Stimulated activated effector memory CD8-positive, alpha-beta T cell treated with anti-CD3 and anti-CD28 coated beads, Interleukin-12 subunit alpha, Interleukin-12 subunit beta, amount 100 ng/mL, for 72 hours (primary cell): ENCODE results near the gene TNK2.

Experiments
- ATAC-seq: fragments of 150-1000 bp; cut with Tn5 transposase; 2 replicates; pipeline ENCODE4 v1.10.0; 2021
- DNase-seq, 2 donors: peaks; one replicate each; pipeline ENCODE4 v3.0.0; 2021 to 2022; ENCODE audit warnings: low spot score in 2 of 2
- H3K27ac Mint-ChIP-seq: one replicate; pipeline ENCODE4 v1.8.0; 2022; ENCODE audit warnings: mild to moderate bottlenecking, mixed read lengths
- H3K36me3 Mint-ChIP-seq: one replicate; pipeline ENCODE4 v1.8.0; 2022; ENCODE audit warnings: mild to moderate bottlenecking, mixed read lengths
- H3K4me1 Mint-ChIP-seq: one replicate; pipeline ENCODE4 v1.8.0; 2022; ENCODE audit warnings: mixed read lengths
- H3K4me3 Mint-ChIP-seq: one replicate; pipeline ENCODE4 v1.8.0; 2022; ENCODE audit warnings: mild to moderate bottlenecking, mixed read lengths
- H3K9me3 Mint-ChIP-seq: one replicate; pipeline ENCODE4 v1.8.0; 2022; ENCODE audit warnings: mixed read lengths

Gene TNK2

GRCh38 chr3:195886181-195887141 is 21.9 kb downstream of the TNK2 start:
- Mint-ChIP-seq H3K4me1 (peaks cover 17% of the 10 kb centered on the region), H3K9me3 (no peaks in the 10 kb centered on the region), H3K27ac (peak overlapping the region; percentile 80), H3K36me3 (peaks cover 57% of the 10 kb centered on the region), H3K4me3 (no peak overlapping the region)
- ATAC-seq, result peak; percentile 46
- DNase-seq, result no peak

GRCh38 chr3:195885036-195885891 is 23.1 kb downstream of the TNK2 start:
- Mint-ChIP-seq H3K9me3 (no peaks in the 10 kb centered on the region), H3K36me3 (peaks cover 50% of the 10 kb centered on the region), H3K4me1 (peaks cover 17% of the 10 kb centered on the region), H3K27ac (peak overlapping the region; percentile 80), H3K4me3 (no peak overlapping the region)
- ATAC-seq, result no peak
- DNase-seq, result no peak

- DNase-seq (no peak), ATAC-seq (no peak)
- H3K4me3 Mint-ChIP-seq, result no peak overlapping the region
- H3K9me3 Mint-ChIP-seq, result no peaks in the 10 kb centered on the region
- H3K27ac Mint-ChIP-seq, result no peak overlapping the region
- H3K36me3 Mint-ChIP-seq, result peaks cover 50% of the 10 kb centered on the region
- peaks cover 13% of the 10 kb centered on the region for H3K4me1 Mint-ChIP-seq
Measured at GRCh38 chr3:195884691-195885035, 23.7 kb downstream of the TNK2 start.

GRCh38 chr3:195883801-195884200 is 24.6 kb downstream of the TNK2 start:
- no peak for ATAC-seq
- Mint-ChIP-seq H3K27ac (no peak overlapping the region), H3K4me1 (peaks cover 11% of the 10 kb centered on the region), H3K4me3 (no peak overlapping the region), H3K9me3 (no peaks in the 10 kb centered on the region), H3K36me3 (peaks cover 57% of the 10 kb centered on the region)
- DNase-seq, result no peak

GRCh38 chr3:195883160-195883559 is 25.2 kb downstream of the TNK2 start:
- ATAC-seq (no peak), DNase-seq (no peak)
- peaks cover 63% of the 10 kb centered on the region for H3K36me3 Mint-ChIP-seq
- H3K27ac Mint-ChIP-seq, result no peak overlapping the region
- no peak overlapping the region for H3K4me3 Mint-ChIP-seq
- peaks cover 11% of the 10 kb centered on the region for H3K4me1 Mint-ChIP-seq
- no peaks in the 10 kb centered on the region for H3K9me3 Mint-ChIP-seq

- H3K4me3 Mint-ChIP-seq, result no peak overlapping the region
- H3K9me3 Mint-ChIP-seq, result no peaks in the 10 kb centered on the region
- no peak for ATAC-seq
- no peak overlapping the region for H3K27ac Mint-ChIP-seq
- H3K4me1 Mint-ChIP-seq, result peaks cover 22% of the 10 kb centered on the region
- peaks cover 67% of the 10 kb centered on the region for H3K36me3 Mint-ChIP-seq
- DNase-seq, result no peak
Measured at GRCh38 chr3:195882002-195882441, 26.3 kb downstream of the TNK2 start.

GRCh38 chr3:195881276-195881988 is 26.9 kb downstream of the TNK2 start:
- no peak overlapping the region for H3K4me3 Mint-ChIP-seq
- no peak overlapping the region for H3K27ac Mint-ChIP-seq
- DNase-seq, result no peak
- H3K9me3 Mint-ChIP-seq, result no peaks in the 10 kb centered on the region
- no peak for ATAC-seq
- H3K4me1 Mint-ChIP-seq, result peaks cover 22% of the 10 kb centered on the region
- H3K36me3 Mint-ChIP-seq, result peaks cover 66% of the 10 kb centered on the region

GRCh38 chr3:195880037-195880431 is 28.3 kb downstream of the TNK2 start:
- Mint-ChIP-seq H3K9me3 (no peaks in the 10 kb centered on the region), H3K4me3 (no peak overlapping the region), H3K4me1 (peaks cover 13% of the 10 kb centered on the region), H3K36me3 (peaks cover 70% of the 10 kb centered on the region), H3K27ac (no peak overlapping the region)
- no peak for DNase-seq
- no peak for ATAC-seq

- DNase-seq (no peak), ATAC-seq (no peak)
- Mint-ChIP-seq H3K27ac (peak overlapping the region; percentile 88), H3K36me3 (peaks cover 65% of the 10 kb centered on the region), H3K9me3 (no peaks in the 10 kb centered on the region), H3K4me1 (peaks cover 13% of the 10 kb centered on the region), H3K4me3 (no peak overlapping the region)
Measured at GRCh38 chr3:195879416-195880036, 28.8 kb downstream of the TNK2 start.

GRCh38 chr3:195878424-195879274 is 29.7 kb downstream of the TNK2 start:
- ATAC-seq (no peak), DNase-seq (no peak)
- Mint-ChIP-seq H3K4me3 (no peak overlapping the region), H3K9me3 (no peaks in the 10 kb centered on the region), H3K4me1 (peaks cover 13% of the 10 kb centered on the region), H3K36me3 (peaks cover 56% of the 10 kb centered on the region), H3K27ac (peak overlapping the region; percentile 88)

- H3K27ac Mint-ChIP-seq, result peak overlapping the region; percentile 83
- no peaks in the 10 kb centered on the region for H3K9me3 Mint-ChIP-seq
- DNase-seq (no peak), ATAC-seq (no peak)
- H3K4me1 Mint-ChIP-seq, result peaks cover 13% of the 10 kb centered on the region
- H3K4me3 Mint-ChIP-seq, result no peak overlapping the region
- H3K36me3 Mint-ChIP-seq, result peaks cover 49% of the 10 kb centered on the region
Measured at GRCh38 chr3:195877767-195878423, 30.5 kb downstream of the TNK2 start.

GRCh38 chr3:195877136-195877715 is 31.1 kb downstream of the TNK2 start:
- Mint-ChIP-seq H3K4me1 (peaks cover 13% of the 10 kb centered on the region), H3K9me3 (no peaks in the 10 kb centered on the region), H3K27ac (peak overlapping the region; percentile 83), H3K4me3 (no peak overlapping the region), H3K36me3 (peaks cover 42% of the 10 kb centered on the region)
- ATAC-seq, result no peak
- DNase-seq, result no peak

GRCh38 chr3:195876297-195877064 is 31.9 kb downstream of the TNK2 start:
- peak overlapping the region; percentile 83 for H3K27ac Mint-ChIP-seq
- no peaks in the 10 kb centered on the region for H3K9me3 Mint-ChIP-seq
- DNase-seq (no peak), ATAC-seq (peak; percentile 92)
- peaks cover 13% of the 10 kb centered on the region for H3K4me1 Mint-ChIP-seq
- no peak overlapping the region for H3K4me3 Mint-ChIP-seq
- H3K36me3 Mint-ChIP-seq, result peaks cover 38% of the 10 kb centered on the region
